Endometrial microvascular endothelial cells (primary cell): ENCODE data around the gene CLDN3. TPM values are rescaled to one million over a fixed set of nuclear protein-coding genes. Genes with fewer than 3 reads are reported as not detected.
"Not testable (repeated sequence)": the region's sequence is repeated elsewhere in the genome, so short reads cannot be mapped to it uniquely, and the experiment has no call there.

Experiments
- in situ Hi-C: cut with HindIII; loops from 2 replicates; pipeline ENCODE4 v1.10.0; 2017; ENCODE audit warnings: low sequenced_read_pairs, low pct_unique_long_range_greater_than_20kb; ENCODE audit errors: inconsistent ontology term
- total RNA-seq: library from RNA; depleted of rRNA; stranded (reverse); fragments of >200 nt; gene quantifications from one replicate; pipeline ENCODE4 v1.2.3, GENCODE V29; 2015; ENCODE audit errors: inconsistent ontology term

The CLDN3 gene
- total RNA-seq, 1 donor from 2014 or later: not detected

DNA sequence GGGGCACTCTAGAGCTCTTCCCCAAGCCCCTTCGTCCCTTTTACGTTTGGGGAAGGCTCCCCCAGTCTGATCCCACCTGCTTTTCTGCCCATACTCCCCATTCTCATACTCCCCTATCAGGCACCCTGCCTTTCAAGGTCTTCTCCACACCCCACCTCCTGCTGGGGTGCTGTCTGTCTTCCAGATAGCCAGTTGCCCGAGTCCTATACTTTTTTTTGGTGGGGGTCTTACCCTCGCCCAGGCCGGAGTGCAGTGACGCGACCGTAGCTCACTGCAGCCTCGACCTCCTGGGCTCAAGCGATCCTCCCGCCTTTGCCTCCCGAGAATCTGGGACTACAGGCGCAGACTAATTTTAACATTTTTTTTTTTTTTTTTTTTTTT, 30.7 kb downstream of the CLDN3 start:
- in situ Hi-C loops: no loop called here

DNA sequence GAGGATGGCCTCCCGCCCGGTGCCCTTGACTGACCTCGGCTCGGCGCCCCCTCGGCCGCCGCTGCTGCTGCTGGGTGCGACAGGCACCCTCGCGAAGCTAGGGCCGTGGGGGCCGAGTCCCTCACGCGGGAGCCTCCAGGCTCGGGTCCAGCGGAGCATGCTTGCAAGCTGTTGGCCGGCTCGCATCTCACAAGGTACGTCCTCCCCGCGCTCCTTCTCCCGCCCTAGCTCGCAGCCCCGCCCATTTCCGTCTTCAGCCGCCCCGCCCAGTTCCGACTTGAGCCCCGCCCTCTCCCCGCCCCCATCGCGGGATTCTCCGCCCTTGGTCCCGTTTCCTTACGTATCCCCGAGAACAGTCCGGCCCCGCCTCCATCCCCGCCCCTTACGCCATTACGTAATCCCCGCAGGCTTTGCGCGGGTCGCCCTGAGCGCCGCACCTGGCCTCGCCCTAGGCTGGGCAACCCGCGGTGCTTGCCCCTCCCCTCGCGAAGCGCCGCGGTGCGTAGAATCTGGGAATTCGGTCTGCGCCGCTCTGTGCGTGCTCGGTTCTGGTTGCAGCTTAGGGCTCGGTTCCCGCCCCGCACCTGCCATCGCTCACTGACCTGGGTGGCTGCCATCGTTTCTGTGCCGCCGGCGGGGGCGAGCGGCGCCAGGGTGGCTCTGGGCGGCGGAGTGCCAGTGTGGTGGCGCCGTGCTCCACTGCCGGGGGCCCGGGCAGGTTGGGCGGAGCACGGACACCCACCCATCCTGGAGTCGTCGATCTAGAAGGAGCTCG, 31.3 kb downstream of the CLDN3 start, which contains the start of gene ABHD11:
ABHD11 (minus strand) TSS at position 191 of the 775 bp plus-strand sequence; CDS start at position 159, 32 bp downstream.
- in situ Hi-C loops: no loop called here

DNA sequence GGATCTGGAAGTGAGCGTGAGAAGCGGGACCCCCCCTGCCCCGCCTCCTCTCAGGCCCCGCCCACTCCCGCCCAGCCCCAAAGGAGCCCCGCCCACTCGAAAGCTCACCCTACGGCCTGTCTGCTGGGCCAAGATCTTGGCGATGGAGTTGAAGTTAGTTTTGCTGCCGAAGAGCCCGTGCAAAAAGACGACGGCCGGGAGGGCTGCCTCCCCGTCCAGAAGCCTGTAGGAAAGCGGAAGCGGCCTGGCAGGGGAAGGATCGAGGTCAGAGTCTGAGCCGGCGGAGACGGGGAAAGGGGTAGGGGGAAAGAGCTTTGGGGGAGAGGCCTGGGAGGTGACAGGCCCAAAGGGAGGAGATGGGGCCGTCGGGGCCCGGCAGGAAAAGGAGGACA, 31.9 kb downstream of the CLDN3 start:
- in situ Hi-C loops: no loop called here

DNA sequence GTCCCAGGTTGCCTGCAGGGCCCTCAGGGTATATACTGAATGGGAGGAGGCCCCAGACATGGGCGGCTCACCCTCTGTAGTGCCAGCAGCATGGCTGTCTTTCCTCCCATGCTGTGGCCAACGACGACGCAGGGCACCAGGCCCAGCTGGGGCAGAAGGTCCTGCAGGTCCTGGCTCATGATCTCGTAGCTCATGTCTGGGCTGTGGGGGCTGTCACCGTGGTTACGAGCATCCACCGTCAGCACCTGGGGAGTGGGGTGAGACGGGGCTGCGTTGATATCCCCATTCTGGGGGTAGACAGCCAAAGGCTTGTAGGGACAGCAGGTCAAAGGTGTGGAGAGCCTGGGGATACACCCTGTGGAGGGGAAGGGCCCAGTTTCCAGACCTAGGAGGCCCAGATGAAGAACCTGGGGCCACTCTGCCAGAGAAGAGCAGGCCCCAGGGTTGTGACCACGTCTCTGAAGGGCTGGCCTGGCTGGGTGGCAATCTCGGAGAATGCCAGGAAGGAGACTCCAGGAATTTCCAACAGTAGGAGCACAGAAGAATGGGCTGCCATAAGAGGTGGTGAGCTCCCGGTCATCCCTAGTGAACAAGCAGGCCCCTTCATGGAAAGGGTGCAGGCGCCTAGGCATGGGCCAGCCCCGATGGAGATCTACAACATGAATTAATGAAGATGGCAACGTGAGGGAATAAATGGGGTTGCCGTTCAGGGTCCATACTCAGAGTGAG, 32.4 kb downstream of the CLDN3 start:
- in situ Hi-C loops: no loop called here

DNA sequence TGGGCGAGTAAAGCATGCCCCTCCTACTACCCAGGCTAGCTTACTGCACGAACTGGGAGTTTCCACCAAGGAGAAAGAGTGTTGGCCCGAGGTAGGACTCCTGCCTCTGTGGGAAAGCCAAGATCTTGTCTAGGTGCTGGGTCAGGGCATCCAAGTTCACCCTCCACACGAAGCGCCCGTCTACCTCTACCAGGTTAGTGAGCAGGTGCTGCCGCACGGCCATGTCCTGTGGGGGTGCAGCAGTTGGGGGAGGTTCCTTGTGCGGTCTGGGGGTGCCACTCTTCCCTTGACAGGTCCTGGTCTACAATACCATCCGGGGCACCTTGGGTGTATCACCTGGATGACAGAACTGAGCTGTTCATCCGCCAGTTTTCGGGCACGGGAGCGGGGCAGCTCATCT, 33.2 kb downstream of the CLDN3 start:
- in situ Hi-C loops: no loop called here

DNA sequence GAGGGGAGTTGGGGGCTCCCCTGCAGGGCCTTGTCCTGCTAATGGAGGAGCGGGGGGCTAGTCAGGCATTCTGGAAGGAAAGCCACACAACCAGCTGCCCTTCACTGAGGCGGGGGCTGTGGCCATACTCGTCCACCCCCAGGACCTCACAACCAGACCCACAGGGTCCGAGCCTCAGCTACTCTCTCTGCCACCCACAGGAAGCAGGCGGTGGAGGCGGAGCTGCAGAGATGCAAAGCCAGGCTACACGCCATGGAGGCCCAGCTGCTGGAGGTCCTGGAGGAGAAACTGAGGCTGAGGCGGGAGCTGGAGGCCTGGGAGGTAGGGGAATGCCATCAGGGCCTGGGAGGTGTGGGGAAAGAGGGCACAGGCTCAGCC, 34.6 kb downstream of the CLDN3 start:
- in situ Hi-C loops: no loop called here

DNA sequence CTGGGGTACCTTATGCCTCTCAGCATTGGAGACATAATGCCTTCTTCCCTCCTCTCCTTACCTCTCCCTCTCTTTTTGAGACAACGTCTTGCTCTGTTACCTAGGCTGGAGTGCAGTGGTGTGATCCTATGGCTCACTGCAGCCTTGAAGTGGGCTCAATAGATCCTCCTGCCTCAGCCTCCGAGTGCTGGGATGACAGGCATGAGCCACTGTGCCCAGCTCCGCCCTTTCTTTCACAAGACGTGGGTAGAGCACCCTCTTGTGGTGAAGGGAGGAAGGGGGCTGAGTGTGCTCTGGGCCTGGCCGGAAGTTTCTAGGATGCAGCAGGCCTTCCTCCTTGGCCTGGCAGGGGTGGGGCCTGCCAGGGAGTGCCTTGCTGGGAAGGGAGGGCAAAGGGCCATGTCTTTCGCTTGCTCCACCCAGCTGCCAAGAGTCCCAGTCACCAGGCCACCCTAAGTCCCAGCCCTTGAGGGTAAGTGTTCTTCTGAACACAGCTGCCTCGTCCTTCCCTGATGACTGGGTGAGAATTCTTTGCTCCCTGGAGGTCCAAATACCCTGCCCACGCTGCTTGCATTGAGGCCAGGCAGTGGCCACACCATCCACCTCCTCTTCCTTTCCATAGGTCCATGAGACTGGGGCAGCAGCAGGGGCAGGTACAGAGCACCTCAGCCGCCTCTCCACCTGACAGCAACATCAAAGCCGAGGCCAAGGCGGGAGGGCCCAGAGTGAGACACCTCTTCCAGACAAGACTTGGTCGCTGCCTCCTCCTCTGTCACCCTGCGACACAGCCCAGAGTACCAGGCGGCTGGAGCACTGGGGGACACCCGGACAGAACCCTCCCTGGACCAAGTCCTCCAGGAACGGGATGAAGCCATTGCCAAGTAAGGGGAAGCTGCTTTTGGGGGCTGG, 35.2 kb downstream of the CLDN3 start:
- in situ Hi-C loops: no loop called here

DNA sequence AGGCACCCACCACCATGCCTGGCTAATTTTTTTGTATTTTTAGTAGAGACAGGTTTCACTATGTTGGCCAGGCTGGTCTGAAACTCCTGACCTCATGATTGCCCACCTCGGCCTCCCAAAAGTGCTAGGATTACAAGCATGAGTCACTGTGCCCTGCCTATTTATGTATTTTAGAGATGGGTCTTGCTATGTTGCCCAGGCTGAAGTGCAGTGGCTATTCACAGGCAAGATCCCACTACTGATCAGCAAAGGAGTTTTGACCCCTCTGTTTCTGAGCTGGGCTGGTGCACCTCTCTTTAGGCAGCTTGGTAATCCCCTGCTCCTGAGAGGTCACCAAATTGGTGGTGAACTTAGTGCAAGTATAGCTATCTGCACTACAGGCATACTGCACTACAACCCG, 37.7 kb downstream of the CLDN3 start:
- in situ Hi-C loops: no loop called here

DNA sequence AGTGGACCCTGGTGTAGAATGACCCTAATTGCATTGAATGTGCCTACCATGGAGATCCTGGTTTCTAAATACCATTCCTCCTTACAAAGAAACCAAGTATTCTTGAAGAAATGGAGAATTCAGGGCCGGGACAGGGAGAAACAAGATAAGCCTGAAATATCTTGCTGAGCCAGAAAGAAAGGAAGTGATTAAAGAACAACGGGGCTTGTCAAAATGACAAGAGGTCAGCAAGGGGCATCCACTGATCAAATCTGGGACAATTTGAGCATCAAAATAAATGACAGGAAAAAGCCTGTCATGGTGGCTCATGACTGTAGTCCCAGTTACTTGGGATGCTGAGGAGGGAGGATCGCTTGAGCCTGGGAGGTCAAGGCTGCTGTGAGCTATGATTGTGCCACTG, 39.6 kb downstream of the CLDN3 start:
- in situ Hi-C loops: no loop called here

DNA sequence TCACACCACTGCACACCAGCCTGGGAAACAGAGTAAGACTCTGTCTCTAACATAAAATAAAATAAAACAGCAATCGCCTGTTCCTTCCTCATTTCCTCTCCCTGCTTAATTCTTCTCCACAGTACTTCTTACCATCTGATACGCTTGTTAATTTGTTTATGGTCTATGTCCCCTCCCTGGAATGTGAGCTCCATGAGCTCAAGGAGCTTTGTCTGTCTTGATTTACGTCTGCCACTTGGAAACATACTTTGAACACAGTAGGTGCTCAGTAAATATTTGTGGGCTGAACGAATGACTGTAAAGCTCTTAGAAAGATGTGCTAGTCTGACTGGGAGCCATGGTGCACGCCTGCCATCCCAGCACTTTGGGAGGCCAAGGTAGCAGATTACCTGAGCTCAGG, 41.5 kb downstream of the CLDN3 start:
- in situ Hi-C loops: no loop called here

DNA sequence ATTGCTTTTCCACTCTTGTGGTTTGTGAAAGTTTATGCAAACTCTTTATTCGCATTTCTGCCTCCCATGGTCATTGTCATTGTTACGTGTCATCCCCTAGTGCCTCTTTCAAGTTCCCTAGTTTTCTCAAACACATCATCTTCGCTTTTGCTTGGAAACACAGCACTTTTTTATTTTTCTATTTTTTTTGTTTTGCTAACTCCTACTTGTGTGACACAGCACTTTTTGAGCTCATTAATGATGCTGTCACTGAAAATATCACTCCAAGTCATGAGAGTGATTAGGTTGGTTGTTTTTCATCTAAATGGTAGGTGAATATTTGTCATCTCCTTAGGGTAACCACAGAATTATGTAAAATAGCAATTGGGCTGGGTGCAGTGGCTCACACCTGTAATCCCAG, 42.1 kb downstream of the CLDN3 start:
- in situ Hi-C loops: no loop called here

DNA sequence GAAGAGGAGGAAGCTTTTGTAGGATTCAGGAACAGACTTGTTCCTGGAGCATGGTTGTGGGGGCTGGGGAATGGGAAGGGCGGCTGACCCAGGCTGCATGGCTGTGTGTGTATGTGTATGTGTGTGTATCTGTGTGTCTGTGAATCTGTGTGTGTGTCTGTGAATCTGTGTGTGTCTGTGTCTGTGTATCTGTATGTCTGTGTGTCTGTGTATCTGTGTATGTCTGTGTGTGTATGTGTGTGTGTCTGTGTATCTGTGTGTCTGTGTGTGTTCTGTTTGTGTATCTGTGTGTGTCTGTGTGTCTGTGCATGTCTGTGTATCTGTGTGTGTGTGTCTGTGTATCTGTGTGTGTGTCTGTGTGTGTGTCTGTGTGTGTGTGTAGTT, 44.0 kb downstream of the CLDN3 start:
- in situ Hi-C loops: no loop called here

DNA sequence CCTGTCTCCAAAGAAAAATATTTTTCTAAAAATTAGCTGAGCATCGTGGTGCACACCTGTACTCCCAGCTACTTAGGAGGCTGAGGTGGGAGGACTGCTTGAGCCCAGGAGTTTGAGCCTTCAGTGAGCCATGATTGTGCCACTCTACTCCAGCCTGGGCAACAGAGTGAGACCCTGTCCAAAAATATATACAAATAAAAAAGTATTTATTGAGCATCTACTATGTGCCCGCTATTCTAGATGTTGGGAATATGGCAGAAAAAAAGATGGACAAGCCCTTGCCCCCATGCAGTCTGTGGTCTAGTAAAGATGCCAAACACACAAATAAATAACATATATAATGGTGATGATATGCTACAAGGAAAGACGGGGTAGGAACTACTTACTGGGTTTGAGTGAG, 46.3 kb downstream of the CLDN3 start:
- in situ Hi-C loops: no loop called here

DNA sequence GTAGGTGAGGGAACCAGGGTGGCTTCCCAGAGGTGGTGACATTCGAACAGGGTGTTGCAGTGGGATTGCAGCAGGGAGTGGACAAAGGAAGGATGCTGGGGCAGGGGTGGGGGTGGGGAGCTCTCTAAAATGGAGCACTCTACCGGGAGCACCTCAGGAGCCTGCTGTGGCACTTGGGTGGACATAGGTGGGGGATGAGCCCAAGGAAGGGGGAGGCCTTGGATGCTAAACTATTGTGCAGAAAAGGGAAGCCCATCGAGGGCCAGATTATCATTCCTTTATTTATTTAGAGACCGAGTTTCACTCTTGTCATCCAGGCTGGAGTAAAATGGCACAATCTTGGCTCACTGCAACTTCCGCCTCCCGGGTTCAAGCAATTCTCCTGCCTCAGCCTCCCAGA, 47.3 kb downstream of the CLDN3 start:
- in situ Hi-C loops: no loop called here

DNA sequence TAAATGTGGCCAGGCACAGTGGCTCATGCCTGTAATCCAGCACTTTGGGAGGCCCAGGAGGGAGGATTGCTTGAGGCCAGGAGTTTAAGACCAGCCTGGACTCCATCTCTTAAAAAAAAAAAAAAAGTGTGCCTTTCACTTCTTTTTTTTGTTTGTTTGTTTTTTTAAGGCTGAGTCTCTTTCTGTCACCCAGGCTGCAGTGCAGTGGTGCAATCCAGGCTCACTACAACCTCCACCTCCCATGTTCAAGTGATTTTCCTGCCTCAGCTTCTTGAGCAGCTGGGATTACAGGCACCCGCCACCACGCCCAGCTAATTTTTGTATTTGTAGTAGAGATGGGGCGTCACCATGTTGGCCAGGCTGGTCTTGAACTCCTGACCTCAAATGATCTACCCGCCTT, 47.9 kb downstream of the CLDN3 start:
- in situ Hi-C loops: not testable (repeated sequence)

DNA sequence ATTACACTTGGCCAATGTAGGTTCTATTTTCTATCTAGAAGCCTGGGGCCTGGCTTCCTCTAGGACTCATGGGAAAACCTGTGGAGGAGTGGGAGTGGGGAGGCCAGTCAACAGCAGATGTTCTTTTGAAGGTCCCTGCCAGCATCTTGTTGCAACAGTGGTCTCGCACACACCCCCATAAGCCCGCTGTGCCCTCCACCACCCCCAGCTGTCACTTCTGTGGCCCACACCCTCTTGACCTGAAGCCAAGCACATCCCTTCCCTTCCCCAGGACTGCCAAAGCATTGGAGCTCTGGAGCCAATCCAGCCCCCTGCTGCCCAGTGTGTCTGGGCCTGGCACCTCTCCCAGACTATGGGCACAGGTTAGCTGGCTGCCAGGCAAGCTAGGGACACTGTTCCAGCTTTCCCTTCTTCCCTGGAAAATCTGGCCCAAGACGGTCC, 48.7 kb downstream of the CLDN3 start:
- in situ Hi-C loops: no loop called here

DNA sequence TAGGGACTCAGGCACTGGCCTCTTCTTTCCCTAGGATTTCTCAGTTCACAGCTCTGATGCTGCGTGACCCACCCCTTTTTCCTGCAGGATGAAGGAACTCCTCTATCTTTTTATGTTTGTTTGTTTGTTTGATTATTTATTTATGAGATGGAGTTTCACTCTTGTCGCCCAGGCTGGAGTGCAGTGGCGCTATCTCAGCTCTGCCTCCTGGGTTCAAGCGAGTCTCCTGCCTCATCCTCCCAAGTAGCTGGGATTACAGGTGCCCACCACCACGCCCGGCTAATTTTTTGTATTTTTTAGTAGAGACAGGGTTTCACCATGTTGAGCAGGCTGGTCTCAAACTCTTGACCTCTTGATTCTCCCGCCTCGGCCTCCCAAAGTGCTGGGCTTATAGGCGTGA, 49.6 kb downstream of the CLDN3 start:
- in situ Hi-C loops: not testable (repeated sequence)

DNA sequence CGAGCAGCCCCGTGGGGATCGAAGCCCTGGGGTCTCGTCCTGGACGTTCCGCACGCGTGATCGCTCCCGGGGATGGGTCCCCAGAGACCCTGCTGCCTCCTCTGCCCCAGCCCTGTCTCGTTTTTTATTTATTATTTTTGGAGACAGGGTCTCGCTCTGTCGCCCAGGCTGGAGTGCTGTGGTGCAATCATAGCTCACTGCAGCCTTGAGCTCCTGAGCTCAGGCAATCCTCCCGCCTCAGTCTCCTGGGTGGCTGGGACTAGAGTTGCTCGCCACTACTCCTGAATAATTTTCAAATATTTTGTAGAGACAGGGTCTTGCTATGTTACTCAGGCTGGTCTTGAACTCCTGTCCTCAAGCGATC, 50.3 kb downstream of the CLDN3 start:
- in situ Hi-C loops: no loop called here
